Stimulated activated memory B cell treated with anti-CD40 and anti-IgM and Interleukin-4, amounts not matched to agents 10 μg/mL and 1 μg/mL and 100 μg/mL, for 72 hours (primary cell): Measurements from ENCODE around the gene RNU6-8.

Source experiments
- ATAC-seq: fragments of 150-1000 bp; cut with Tn5 transposase; 2 replicates; pipeline ENCODE4 v1.10.0; 2021
- H3K27ac Mint-ChIP-seq: one replicate; pipeline ENCODE4 v1.8.0; 2022; ENCODE audit warnings: mild to moderate bottlenecking, mixed read lengths
- H3K27me3 Mint-ChIP-seq: one replicate; pipeline ENCODE4 v1.8.0; 2022; ENCODE audit warnings: mixed read lengths
- H3K36me3 Mint-ChIP-seq: one replicate; pipeline ENCODE4 v1.8.0; 2022; ENCODE audit warnings: mixed read lengths
- H3K4me1 Mint-ChIP-seq: one replicate; pipeline ENCODE4 v1.8.0; 2022; ENCODE audit warnings: mixed read lengths
- H3K4me3 Mint-ChIP-seq: one replicate; pipeline ENCODE4 v1.8.0; 2022; ENCODE audit warnings: mild to moderate bottlenecking, moderate library complexity, mixed read lengths
- H3K9me3 Mint-ChIP-seq: one replicate; pipeline ENCODE4 v1.8.0; 2022; ENCODE audit warnings: mixed read lengths

The RNU6-8 gene

GRCh38 chr14:32217301-32217700, 14.2 kb upstream of the RNU6-8 start:
- Mint-ChIP-seq H3K27ac (no peak overlapping the region), H3K9me3 (no peaks in the 10 kb centered on the region), H3K27me3 (no peaks in the 10 kb centered on the region), H3K36me3 (no peaks in the 10 kb centered on the region), H3K4me1 (peaks cover 10% of the 10 kb centered on the region), H3K4me3 (no peak overlapping the region)
- ATAC-seq, result no peak

GRCh38 chr14:32212833-32213232, 9.8 kb upstream of the RNU6-8 start:
- no peak overlapping the region for H3K4me3 Mint-ChIP-seq
- H3K4me1 Mint-ChIP-seq, result peaks cover 5% of the 10 kb centered on the region
- H3K9me3 Mint-ChIP-seq, result no peaks in the 10 kb centered on the region
- no peaks in the 10 kb centered on the region for H3K27me3 Mint-ChIP-seq
- peak overlapping the region; percentile 4 for H3K27ac Mint-ChIP-seq
- no peaks in the 10 kb centered on the region for H3K36me3 Mint-ChIP-seq
- no peak for ATAC-seq

- no peaks in the 10 kb centered on the region for H3K36me3 Mint-ChIP-seq
- ATAC-seq, result no peak
- H3K4me3 Mint-ChIP-seq, result no peak overlapping the region
- H3K4me1 Mint-ChIP-seq, result peaks cover 8% of the 10 kb centered on the region
- H3K27ac Mint-ChIP-seq, result no peak overlapping the region
- H3K9me3 Mint-ChIP-seq, result no peaks in the 10 kb centered on the region
- H3K27me3 Mint-ChIP-seq, result no peaks in the 10 kb centered on the region
These were observed 8.0 kb upstream of the RNU6-8 start for GRCh38 chr14:32211068-32211404.

- no peak for ATAC-seq
- Mint-ChIP-seq H3K36me3 (no peaks in the 10 kb centered on the region), H3K27me3 (no peaks in the 10 kb centered on the region), H3K4me3 (no peak overlapping the region), H3K9me3 (no peaks in the 10 kb centered on the region), H3K27ac (no peak overlapping the region), H3K4me1 (peaks cover 17% of the 10 kb centered on the region)
These were observed 6.4 kb upstream of the RNU6-8 start for GRCh38 chr14:32209471-32209870.

- Mint-ChIP-seq H3K36me3 (no peaks in the 10 kb centered on the region), H3K27me3 (no peaks in the 10 kb centered on the region), H3K4me3 (no peak overlapping the region), H3K4me1 (peaks cover 26% of the 10 kb centered on the region), H3K27ac (no peak overlapping the region), H3K9me3 (no peaks in the 10 kb centered on the region)
- ATAC-seq, result no peak
These were observed 5.4 kb upstream of the RNU6-8 start for GRCh38 chr14:32208490-32208889.

GRCh38 chr14:32206552-32206951, 3.5 kb upstream of the RNU6-8 start:
- H3K27ac Mint-ChIP-seq, result peak overlapping the region; percentile 84
- no peaks in the 10 kb centered on the region for H3K9me3 Mint-ChIP-seq
- no peak for ATAC-seq
- no peaks in the 10 kb centered on the region for H3K36me3 Mint-ChIP-seq
- no peaks in the 10 kb centered on the region for H3K27me3 Mint-ChIP-seq
- peaks cover 37% of the 10 kb centered on the region for H3K4me1 Mint-ChIP-seq
- H3K4me3 Mint-ChIP-seq, result peak overlapping the region; percentile 24

- Mint-ChIP-seq H3K4me3 (peak overlapping the region; percentile 20), H3K9me3 (no peaks in the 10 kb centered on the region), H3K36me3 (no peaks in the 10 kb centered on the region), H3K4me1 (peaks cover 39% of the 10 kb centered on the region), H3K27me3 (no peaks in the 10 kb centered on the region), H3K27ac (peak overlapping the region; percentile 84)
- peak; percentile 54 for ATAC-seq
These were observed 2.9 kb upstream of the RNU6-8 start for GRCh38 chr14:32205984-32206383.

- no peaks in the 10 kb centered on the region for H3K36me3 Mint-ChIP-seq
- H3K27ac Mint-ChIP-seq, result peak overlapping the region; percentile 84
- H3K9me3 Mint-ChIP-seq, result no peaks in the 10 kb centered on the region
- no peak for ATAC-seq
- peaks cover 43% of the 10 kb centered on the region for H3K4me1 Mint-ChIP-seq
- no peaks in the 10 kb centered on the region for H3K27me3 Mint-ChIP-seq
- H3K4me3 Mint-ChIP-seq, result peak overlapping the region; percentile 20
These were observed 2.5 kb upstream of the RNU6-8 start for GRCh38 chr14:32205554-32205953.

- no peaks in the 10 kb centered on the region for H3K9me3 Mint-ChIP-seq
- no peak for ATAC-seq
- peaks cover 50% of the 10 kb centered on the region for H3K4me1 Mint-ChIP-seq
- peak overlapping the region; percentile 88 for H3K4me3 Mint-ChIP-seq
- H3K27me3 Mint-ChIP-seq, result no peaks in the 10 kb centered on the region
- no peaks in the 10 kb centered on the region for H3K36me3 Mint-ChIP-seq
- peak overlapping the region; percentile 100 for H3K27ac Mint-ChIP-seq
These were observed 874 bp upstream of the RNU6-8 start for GRCh38 chr14:32203928-32204357.

- Mint-ChIP-seq H3K36me3 (no peaks in the 10 kb centered on the region), H3K4me1 (peaks cover 50% of the 10 kb centered on the region), H3K9me3 (no peaks in the 10 kb centered on the region), H3K27me3 (no peaks in the 10 kb centered on the region), H3K27ac (peak overlapping the region; percentile 100), H3K4me3 (peak overlapping the region; percentile 88)
- ATAC-seq, result no peak
These were observed 525 bp downstream of the RNU6-8 start for GRCh38 chr14:32202491-32202997.

GRCh38 chr14:32201816-32202490, 1.1 kb downstream of the RNU6-8 start, which contains the start of gene RNU6-7:
Gene RNU6-7 (plus strand): TSS chr14:32202045.
- peak within 1 kb of the TSS; percentile 100 for H3K27ac Mint-ChIP-seq
- peak within 1 kb of the TSS; percentile 88 for H3K4me3 Mint-ChIP-seq
- peaks cover 50% of the 10 kb centered on the region for H3K4me1 Mint-ChIP-seq
- ATAC-seq, result no peak
- H3K27me3 Mint-ChIP-seq, result no peaks in the 10 kb centered on the region
- H3K9me3 Mint-ChIP-seq, result no peaks in the 10 kb centered on the region
- H3K36me3 Mint-ChIP-seq, result no peaks in the 10 kb centered on the region

- H3K4me3 Mint-ChIP-seq, result peak overlapping the region; percentile 88
- H3K4me1 Mint-ChIP-seq, result peaks cover 45% of the 10 kb centered on the region
- H3K27ac Mint-ChIP-seq, result peak overlapping the region; percentile 100
These were observed 1.8 kb downstream of the RNU6-8 start for GRCh38 chr14:32201193-32201815.

GRCh38 chr14:32200368-32201192, 2.5 kb downstream of the RNU6-8 start:
- peaks cover 41% of the 10 kb centered on the region for H3K4me1 Mint-ChIP-seq
- H3K27me3 Mint-ChIP-seq, result no peaks in the 10 kb centered on the region
- H3K4me3 Mint-ChIP-seq, result peak overlapping the region; percentile 88
- H3K9me3 Mint-ChIP-seq, result no peaks in the 10 kb centered on the region
- ATAC-seq, result no peak
- peak overlapping the region; percentile 100 for H3K27ac Mint-ChIP-seq
- no peaks in the 10 kb centered on the region for H3K36me3 Mint-ChIP-seq

More at GRCh38 chr14:32201193-32201815, 1.8 kb downstream of the RNU6-8 start:
- Mint-ChIP-seq H3K27me3 (no peaks in the 10 kb centered on the region), H3K36me3 (no peaks in the 10 kb centered on the region), H3K9me3 (no peaks in the 10 kb centered on the region)
- peak; percentile 82 for ATAC-seq

GRCh38 chr14:32197919-32198318, 5.2 kb downstream of the RNU6-8 start:
- ATAC-seq, result no peak
- Mint-ChIP-seq H3K36me3 (no peaks in the 10 kb centered on the region), H3K9me3 (no peaks in the 10 kb centered on the region), H3K4me3 (no peak overlapping the region), H3K27ac (no peak overlapping the region), H3K27me3 (no peaks in the 10 kb centered on the region), H3K4me1 (peaks cover 30% of the 10 kb centered on the region)

GRCh38 chr14:32195636-32196035, 7.4 kb downstream of the RNU6-8 start:
- Mint-ChIP-seq H3K4me3 (no peak overlapping the region), H3K9me3 (no peaks in the 10 kb centered on the region), H3K4me1 (peaks cover 15% of the 10 kb centered on the region), H3K27me3 (no peaks in the 10 kb centered on the region), H3K36me3 (no peaks in the 10 kb centered on the region), H3K27ac (no peak overlapping the region)
- no peak for ATAC-seq
